GM12878 (cell line): ENCODE measurements around the gene MAPKAP1. TPM values are rescaled to one million over a fixed set of nuclear protein-coding genes. Genes with fewer than 3 reads are reported as not detected.

Experiments
- ATAC-seq: fragments of 200-7000 bp; cut with Tn5 transposase; 3 replicates; pipeline ENCODE4 v1.9.1; 2020; ENCODE audit warnings: mild to moderate bottlenecking, moderate library complexity
- BruUV-seq: library from RNA; stranded (reverse); fragments of 400-500 nt; replicated peaks from 2 replicates; lab custom pipeline; 2021; lab: Mats Ljungman, UMichigan
- CTCF ChIA-PET: fragments of 300-600 bp; sonication (Branson Sonifier 250); formaldehyde crosslinking; extraction: SDS; loops from one replicate; lab custom pipeline; 2021; ENCODE audit warnings: inconsistent platforms; lab: Yijun Ruan, JAX
- POLR2A ChIA-PET: fragments of 350-600 bp; formaldehyde crosslinking; extraction: SDS; loops from one replicate; lab custom pipeline; 2021; ENCODE audit warnings: inconsistent platforms; lab: Charles Lee
- RAD21 ChIA-PET: fragments of 300-600 bp; sonication (Branson Sonifier 250); formaldehyde crosslinking; loops from one replicate; lab custom pipeline; 2023; ENCODE audit warnings: antibody characterized with exemption; ENCODE audit not compliant: unreplicated experiment; lab: Charles Lee
- SMC1A ChIA-PET: fragments of 300-600 bp; sonication (Branson Sonifier 250); formaldehyde crosslinking; loops from one replicate; lab custom pipeline; 2023; ENCODE audit not compliant: unreplicated experiment, uncharacterized antibody; lab: Charles Lee
- DNase-seq: peaks from one replicate; pipeline ENCODE4 v3.0.0-alpha.2; 2011; ENCODE audit warnings: low read depth, low spot score
- FAIRE-seq: peaks from 3 replicates; lab custom pipeline; 2011; peaks lifted over from hg19 to GRCh38; lab: Jason Lieb, UNC
- H2AFZ ChIP-seq: 2 replicates; pipeline ENCODE4 v1.6.0; 2011; ENCODE audit warnings: low read depth, low read length, control low read depth; ENCODE audit not compliant: control insufficient read depth
- H3K27ac ChIP-seq: 2 replicates; pipeline ENCODE4 v1.5.1; 2011; ENCODE audit warnings: control low read depth; ENCODE audit not compliant: control insufficient read depth, insufficient read depth
- H3K27me3 ChIP-seq, 2 experiments: replicated peaks in 1 of 2; 2 replicates each; pipeline versions ENCODE4 v1.6.0 to v1.6.1; 2011; ENCODE audit warnings: low read length in 1 of 2; ENCODE audit not compliant: control insufficient read depth in 2 of 2, insufficient read depth in 2 of 2
- H3K36me3 ChIP-seq, 2 experiments: 2 replicates each; pipeline ENCODE4 v1.5.1; 2011; ENCODE audit warnings: low read length in 1 of 2; ENCODE audit not compliant: control insufficient read depth in 2 of 2, insufficient read depth in 2 of 2
- H3K4me1 ChIP-seq: 2 replicates; pipeline ENCODE4 v1.6.1; 2011; ENCODE audit warnings: mild to moderate bottlenecking, low read length, moderate library complexity, mixed read lengths; ENCODE audit not compliant: control insufficient read depth, insufficient read depth
- H3K4me2 ChIP-seq: 2 replicates; pipeline ENCODE4 v1.6.0; 2011; ENCODE audit warnings: control low read depth; ENCODE audit not compliant: control insufficient read depth, insufficient read depth
- H3K4me3 ChIP-seq: fragments of 200-600 bp; sonication (generic); 2 replicates; pipeline ENCODE4 v1.5.1; 2016
- H3K79me2 ChIP-seq: 2 replicates; pipeline ENCODE4 v1.6.0; 2011; ENCODE audit warnings: low read length; ENCODE audit not compliant: control insufficient read depth, insufficient read depth
- H3K9ac ChIP-seq: 2 replicates; pipeline ENCODE4 v1.8.0; 2011; ENCODE audit warnings: low read length, control low read depth, mixed read lengths; ENCODE audit not compliant: control insufficient read depth, insufficient read depth
- H3K9me3 ChIP-seq: replicated peaks from 3 replicates; pipeline ENCODE4 v1.5.1; 2011; ENCODE audit warnings: mild to moderate bottlenecking, low read length; ENCODE audit not compliant: control insufficient read depth, insufficient read depth
- H4K20me1 ChIP-seq: 2 replicates; pipeline ENCODE4 v1.6.0; 2011; ENCODE audit not compliant: control insufficient read depth, insufficient read depth
- ASH2L ChIP-seq: fragments of 300-600, 200-600 bp; sonication (generic); IDR thresholded peaks from 2 replicates; pipeline ENCODE4 v1.6.1; 2017; ENCODE audit warnings: low read depth, mild to moderate bottlenecking, borderline replicate concordance
- E2F4 ChIP-seq: IDR thresholded peaks from 2 replicates; pipeline ENCODE4 v1.6.1; 2012; ENCODE audit warnings: low read depth, low read length, improper control_type of control experiment
- EP300 ChIP-seq, 2 experiments: fragments of 150-350 bp in 1 of 2; IDR thresholded peaks; 2 replicates each; pipeline ENCODE4 v1.6.1; 2011 to 2012; ENCODE audit warnings: low read depth in 2 of 2, low read length in 2 of 2, borderline replicate concordance in 1 of 2, improper control_type of control experiment in 1 of 2, inconsistent platforms in 1 of 2; ENCODE audit not compliant: control insufficient read depth in 1 of 2
- IKZF2 ChIP-seq, 2 experiments: fragments of 450-650 bp; IDR thresholded peaks; 2 replicates each; pipeline ENCODE4 v1.6.1; 2017; ENCODE audit warnings: mild to moderate bottlenecking in 2 of 2, moderate library complexity in 2 of 2
- JUND ChIP-seq: IDR thresholded peaks from 2 replicates; pipeline ENCODE4 v1.6.1; 2012; ENCODE audit warnings: low read depth, mild to moderate bottlenecking, low read length, improper control_type of control experiment, moderate library complexity
- KLF5 ChIP-seq: fragments of 450-650 bp; IDR thresholded peaks from 2 replicates; pipeline ENCODE4 v1.6.1; 2014; ENCODE audit warnings: mild to moderate bottlenecking; ENCODE audit not compliant: partially characterized antibody
- NR2C1 ChIP-seq: fragments of 450-650 bp; IDR thresholded peaks from 2 replicates; pipeline ENCODE4 v1.6.1; 2017; ENCODE audit warnings: antibody characterized with exemption, mild to moderate bottlenecking, moderate library complexity
- POU2F2 ChIP-seq: IDR thresholded peaks from 3 replicates; pipeline ENCODE4 v1.6.1; 2011; ENCODE audit warnings: low read depth, mild to moderate bottlenecking, low read length, borderline replicate concordance
- RAD51 ChIP-seq: fragments of 450-650 bp; IDR thresholded peaks from 2 replicates; pipeline ENCODE4 v1.6.1; 2016; ENCODE audit warnings: moderate library complexity, mild to moderate bottlenecking, inconsistent platforms
- SMARCA5 ChIP-seq: fragments of 450-650 bp; IDR thresholded peaks from 2 replicates; pipeline ENCODE4 v1.6.1; 2017; ENCODE audit warnings: mild to moderate bottlenecking
- SP1 ChIP-seq: IDR thresholded peaks from one replicate; pipeline ENCODE4 v1.6.1; 2011; ENCODE audit warnings: low read depth, low read length
- ZNF217 ChIP-seq: fragments of 450-650 bp; IDR thresholded peaks from 2 replicates; pipeline ENCODE4 v1.6.1; 2017; ENCODE audit warnings: antibody characterized with exemption, mild to moderate bottlenecking
- WGBS: methylation state at CpG from one replicate; pipeline ENCODE4 v1.1.6; 2016; ENCODE audit warnings: low lambda C conversion rate; ENCODE audit not compliant: insufficient replicate concordance, insufficient coverage; ENCODE audit errors: missing lambda C conversion rate; 5-methylcytosine and 5-hydroxymethylcytosine counted together
- in situ Hi-C: fragments of 300-500 bp; cut with MboI; formaldehyde crosslinking; loops from 9 replicates; pipeline ENCODE4 v1.14.3; 2018; ENCODE audit warnings: mixed read lengths
- intact Hi-C: fragments of 100-400 bp; cut with micrococcal nuclease; formaldehyde crosslinking; loops from one replicate; pipeline ENCODE4 v1.14.2; 2022; ENCODE audit not compliant: unreplicated experiment
- polyA plus RNA-seq, 11 experiments: library from polyadenylated mRNA; depleted of rRNA in 4 of 11; unstranded in 6 of 11; stranded (reverse) in 5 of 11; fragments of >200 nt; fragmentation: Nextera tagmentation in 4 of 11; fragmentation: Illumina TruSeq in 1 of 11; extraction: Ambion mirVana in 4 of 11; extraction: Trizol in 1 of 11; gene quantifications; 1 replicate in 1 of 11; 2 replicates in 10 of 11; pipeline versions ENCODE4 v1.2.1 to v1.2.3, GENCODE V29; 2011 to 2016; ENCODE audit warnings: inconsistent platforms in 2 of 11, missing spikeins in 2 of 11, low read depth in 1 of 11
- total RNA-seq, 4 experiments: library from RNA; depleted of rRNA in 3 of 4; stranded (reverse); fragments of >200 nt in 3 of 4; fragmentation: Illumina TruSeq in 1 of 4; extraction: Trizol in 1 of 4; gene quantifications; 2 replicates each; pipeline versions ENCODE4 v1.2.1 to v1.2.3, GENCODE V29; 2013 to 2021

Gene MAPKAP1
- total and polyA plus RNA-seq, 10 of the 15 experiments (the other 5 are each of a cell fraction or from before 2014, with no cell fraction given): 5.1 to 188 (median 105) TPM

GRCh38 chr9:125613141-125613540 is 93.9 kb downstream of the MAPKAP1 start:
- no TSS peak for BruUV-seq
- peaks cover 49% of the 10 kb centered on the region for H3K79me2 ChIP-seq
- H3K27me3 ChIP-seq: no peaks in the 10 kb centered on the region
- no peak for FAIRE-seq
- DNase-seq: no peak
- ChIA-PET CTCF (interaction anchor here (2.3 to 2.9 kb wide), 2 partner anchors 55 to 205 kb away, joined by 8 read pairs; no protein-coding TSS in a partner anchor), SMC1A (interaction anchor here (1.0 to 1.9 kb wide), 2 partner anchors 17 to 55 kb away, joined by 3 to 4 read pairs; no protein-coding TSS in a partner anchor), RAD21 (interaction anchor here (0.6 kb wide), 1 partner anchor 149 kb away, joined by 3 read pairs; no protein-coding TSS in a partner anchor)
- intact Hi-C loops (no loop called here), in situ Hi-C loops (no loop called here)
- peaks cover 6% of the 10 kb centered on the region; the same call in 1 of the 2 replicates for H3K4me1 ChIP-seq
- H3K4me3 ChIP-seq: no peak overlapping the region
- no peak overlapping the region for H3K27ac ChIP-seq
- WGBS: 100% methylated on average over 4 of the region's 4 CpGs
- H2AFZ ChIP-seq: no peak overlapping the region
- H3K9me3 ChIP-seq: no peaks in the 10 kb centered on the region
- no peak overlapping the region for H3K9ac ChIP-seq
- H4K20me1 ChIP-seq: no peaks in the 10 kb centered on the region
- TF ChIP-seq KLF5: no peak
- TF ChIP-seq, all 136 proteins: peak for 0
- H3K36me3 ChIP-seq: no peaks in the 10 kb centered on the region
- POLR2A ChIA-PET: no interaction called here
- H3K4me2 ChIP-seq: no peak overlapping the region
- no peak for ATAC-seq

GRCh38 chr9:125612616-125613015 is 94.4 kb downstream of the MAPKAP1 start:
- ChIA-PET RAD21 (interaction anchor here (0.6 kb wide), 1 partner anchor 149 kb away, joined by 3 read pairs; no protein-coding TSS in a partner anchor), CTCF (interaction anchor here (2.3 to 2.9 kb wide), 2 partner anchors 54 to 205 kb away, joined by 8 read pairs; no protein-coding TSS in a partner anchor), POLR2A (interaction anchor here (0.5 kb wide), 1 partner anchor 52 kb away, joined by 3 read pairs; no protein-coding TSS in a partner anchor), SMC1A (interaction anchor here (0.7 to 1.0 kb wide), 3 partner anchors 17 to 54 kb away, joined by 3 read pairs; no protein-coding TSS in a partner anchor)
- Histone ChIP-seq H3K4me1 (peaks cover 6% of the 10 kb centered on the region; the same call in 1 of the 2 replicates), H3K79me2 (peaks cover 49% of the 10 kb centered on the region), H3K27ac (no peak overlapping the region), H3K36me3 (no peaks in the 10 kb centered on the region), H2AFZ (no peak overlapping the region), H3K9me3 (no peaks in the 10 kb centered on the region), H3K4me2 (no peak overlapping the region), H3K27me3 (no peaks in the 10 kb centered on the region), H4K20me1 (no peaks in the 10 kb centered on the region), H3K4me3 (no peak overlapping the region), H3K9ac (no peak overlapping the region)
- in situ Hi-C loops: no loop called here
- FAIRE-seq (no peak), ATAC-seq (no peak), DNase-seq (no peak)
- TF ChIP-seq POU2F2 (no peak), IKZF2 (IDR thresholded peaks at IDR 0.05) (no peak), E2F4 (no peak), RAD51 (no peak), EP300 (IDR thresholded peaks at IDR 0.05; ENCODE audit: borderline replicate concordance in 1 of 2, control insufficient read depth in 1 of 2, low read depth in 2 of 2, low read length in 2 of 2) (no peak), NR2C1 (no peak), SMARCA5 (no peak), JUND (no peak), ZNF217 (no peak), SP1 (no peak), ASH2L (no peak)
- intact Hi-C loops: no loop called here
- BruUV-seq: no TSS peak
